Measurements from ENCODE around the gene RAB12.

DNA sequence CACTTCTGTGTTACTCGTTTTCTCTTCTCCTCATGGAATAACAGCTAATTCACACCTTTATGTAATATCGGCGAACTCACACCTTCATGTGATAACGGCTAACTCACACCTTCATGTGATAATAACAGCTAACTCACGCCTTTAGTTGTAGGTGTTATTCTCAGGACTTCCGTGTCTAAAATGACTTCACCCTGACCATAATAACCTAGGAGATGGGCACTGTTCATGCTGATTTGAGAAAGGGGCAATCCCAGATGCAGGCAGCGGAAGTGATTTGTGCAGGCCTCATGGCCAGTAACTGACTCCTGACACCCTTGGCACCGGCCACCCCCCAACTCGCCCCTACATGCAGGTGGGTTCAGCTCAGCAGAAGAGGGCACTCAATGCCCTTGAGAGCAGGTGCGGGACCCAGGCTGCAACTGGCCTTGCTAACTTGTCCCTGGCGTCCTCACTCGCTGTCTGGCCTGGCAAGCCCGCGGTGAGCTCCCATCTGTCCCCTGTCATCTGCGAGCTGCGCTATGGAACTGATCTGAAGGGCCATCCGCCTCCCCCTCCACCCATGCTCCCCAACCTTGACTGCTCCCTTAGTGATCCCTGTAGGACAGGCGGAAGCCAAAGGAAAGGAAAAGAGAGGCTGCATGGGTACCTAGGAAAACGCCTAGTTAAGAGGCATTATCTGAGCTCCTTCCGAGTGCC, 53.5 kb downstream of the RAB12 start:
- TF ChIP-seq, protein P1, sequence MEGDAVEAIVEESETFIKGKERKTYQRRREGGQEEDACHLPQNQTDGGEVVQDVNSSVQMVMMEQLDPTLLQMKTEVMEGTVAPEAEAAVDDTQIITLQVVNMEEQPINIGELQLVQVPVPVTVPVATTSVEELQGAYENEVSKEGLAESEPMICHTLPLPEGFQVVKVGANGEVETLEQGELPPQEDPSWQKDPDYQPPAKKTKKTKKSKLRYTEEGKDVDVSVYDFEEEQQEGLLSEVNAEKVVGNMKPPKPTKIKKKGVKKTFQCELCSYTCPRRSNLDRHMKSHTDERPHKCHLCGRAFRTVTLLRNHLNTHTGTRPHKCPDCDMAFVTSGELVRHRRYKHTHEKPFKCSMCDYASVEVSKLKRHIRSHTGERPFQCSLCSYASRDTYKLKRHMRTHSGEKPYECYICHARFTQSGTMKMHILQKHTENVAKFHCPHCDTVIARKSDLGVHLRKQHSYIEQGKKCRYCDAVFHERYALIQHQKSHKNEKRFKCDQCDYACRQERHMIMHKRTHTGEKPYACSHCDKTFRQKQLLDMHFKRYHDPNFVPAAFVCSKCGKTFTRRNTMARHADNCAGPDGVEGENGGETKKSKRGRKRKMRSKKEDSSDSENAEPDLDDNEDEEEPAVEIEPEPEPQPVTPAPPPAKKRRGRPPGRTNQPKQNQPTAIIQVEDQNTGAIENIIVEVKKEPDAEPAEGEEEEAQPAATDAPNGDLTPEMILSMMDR (conservative IDR thresholded peaks at IDR 0.05 in 1 of 2, IDR thresholded peaks at IDR 0.05 in 1 of 2; ENCODE audit: extremely low read depth in 1 of 2, insufficient read depth in 1 of 2, low read depth in 1 of 2, low read length in 2 of 2), result no peak
- no peak for TF ChIP-seq EZH2 (IDR thresholded peaks at IDR 0.05; ENCODE audit: borderline replicate concordance, low read length)
